HepG2 (cell line): Measurements from ENCODE around the gene SLC25A45. TPM values are rescaled to one million over a fixed set of nuclear protein-coding genes. Genes with fewer than 3 reads are reported as not detected.

Source experiments
- KDM5A ChIP-seq: fragments of 200-600 bp; sonication (generic); IDR thresholded peaks from 2 replicates; pipeline ENCODE4 v1.7.0; 2018; ENCODE audit warnings: antibody characterized with exemption, mild to moderate bottlenecking, low read length, borderline replicate concordance
- NR2F2 ChIP-seq: IDR thresholded peaks from 2 replicates; pipeline ENCODE4 v1.6.1; 2012; ENCODE audit warnings: low read depth, inconsistent platforms, borderline replicate concordance
- PTBP1 ChIP-seq: fragments of 200-400 bp; formaldehyde crosslinking; IDR thresholded peaks from 2 replicates; pipeline ENCODE4 v1.6.1; 2018; ENCODE audit warnings: low read length, low read depth; ENCODE audit not compliant: poor library complexity, severe bottlenecking
- SRY ChIP-seq: sonication (generic); formaldehyde crosslinking; IDR thresholded peaks from 2 replicates; pipeline ENCODE4 v1.8.0; 2022; ENCODE audit warnings: mild to moderate bottlenecking, missing genetic modification reagents
- polyA plus RNA-seq, 8 experiments: library from polyadenylated mRNA; depleted of rRNA in 3 of 8; stranded (reverse) in 7 of 8; unstranded in 1 of 8; fragments of >200 nt; fragmentation: Illumina TruSeq in 4 of 8; extraction: Trizol in 4 of 8; gene quantifications; 2 replicates each; pipeline versions ENCODE4 v1.2.1 to v1.2.3, GENCODE V29; 2011 to 2016; ENCODE audit warnings: low read depth in 4 of 8, missing spikeins in 1 of 8, mixed read lengths in 1 of 8; ENCODE audit not compliant: insufficient read depth in 1 of 8
- total RNA-seq, 5 experiments: library from RNA; depleted of rRNA; stranded (reverse); fragments of >200 nt; fragmentation: Illumina TruSeq; extraction: Trizol; gene quantifications; 2 replicates each; pipeline ENCODE4 v1.2.3, GENCODE V29; 2016; ENCODE audit warnings: low read depth in 1 of 5
- TF ChIP-seq, protein P1 (sequence below): sonication (generic); formaldehyde crosslinking; IDR thresholded peaks from 2 replicates; pipeline ENCODE4 v1.4.0; 2020; ENCODE audit warnings: mild to moderate bottlenecking, missing genetic modification reagents, borderline replicate concordance
- TF ChIP-seq, protein P2 (sequence below): sonication (generic); formaldehyde crosslinking; IDR thresholded peaks from 2 replicates; pipeline ENCODE4 v1.5.0; 2020; ENCODE audit warnings: mild to moderate bottlenecking, missing genetic modification reagents, borderline replicate concordance
- TF ChIP-seq, protein P3 (sequence below): sonication (generic); formaldehyde crosslinking; IDR thresholded peaks from 2 replicates; pipeline ENCODE4 v1.5.0; 2020; ENCODE audit warnings: mild to moderate bottlenecking, missing genetic modification reagents, borderline replicate concordance
- TF ChIP-seq, protein P4 (sequence below): sonication (generic); formaldehyde crosslinking; IDR thresholded peaks from 2 replicates; pipeline ENCODE4 v1.5.1; 2020; ENCODE audit warnings: mild to moderate bottlenecking, missing genetic modification reagents, moderate library complexity

The SLC25A45 gene
- total and polyA plus RNA-seq, 2 of the 13 experiments (the other 11 are each of a cell fraction or from before 2014, with no cell fraction given), result 1.2 to 3.4 TPM

DNA sequence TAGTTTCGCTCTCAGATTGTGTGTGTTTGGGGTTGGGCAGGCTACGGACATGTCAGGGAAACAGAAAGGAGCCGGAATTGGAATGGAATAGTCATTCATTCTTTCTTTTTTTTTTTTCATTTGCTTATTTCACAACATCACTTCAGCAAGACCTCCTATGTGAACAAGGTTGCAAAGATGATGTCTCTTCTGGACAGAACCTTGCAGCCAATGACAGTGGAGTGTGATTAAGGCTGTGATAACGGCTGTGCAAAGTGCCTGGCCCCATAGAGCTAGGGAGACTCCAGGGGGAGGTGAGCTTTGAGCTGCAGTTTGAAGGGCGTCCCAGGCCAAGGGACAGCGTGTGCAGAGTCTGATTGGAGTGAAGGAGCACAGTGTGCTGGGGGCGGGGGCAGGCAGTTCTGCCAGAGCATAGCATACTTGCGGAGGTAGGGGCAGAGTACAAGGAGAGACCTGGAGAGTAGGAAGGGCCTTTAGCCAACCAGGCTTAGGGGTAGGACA lies 24.5 kb downstream of the SLC25A45 start (continued):
- TF ChIP-seq, protein P1, sequence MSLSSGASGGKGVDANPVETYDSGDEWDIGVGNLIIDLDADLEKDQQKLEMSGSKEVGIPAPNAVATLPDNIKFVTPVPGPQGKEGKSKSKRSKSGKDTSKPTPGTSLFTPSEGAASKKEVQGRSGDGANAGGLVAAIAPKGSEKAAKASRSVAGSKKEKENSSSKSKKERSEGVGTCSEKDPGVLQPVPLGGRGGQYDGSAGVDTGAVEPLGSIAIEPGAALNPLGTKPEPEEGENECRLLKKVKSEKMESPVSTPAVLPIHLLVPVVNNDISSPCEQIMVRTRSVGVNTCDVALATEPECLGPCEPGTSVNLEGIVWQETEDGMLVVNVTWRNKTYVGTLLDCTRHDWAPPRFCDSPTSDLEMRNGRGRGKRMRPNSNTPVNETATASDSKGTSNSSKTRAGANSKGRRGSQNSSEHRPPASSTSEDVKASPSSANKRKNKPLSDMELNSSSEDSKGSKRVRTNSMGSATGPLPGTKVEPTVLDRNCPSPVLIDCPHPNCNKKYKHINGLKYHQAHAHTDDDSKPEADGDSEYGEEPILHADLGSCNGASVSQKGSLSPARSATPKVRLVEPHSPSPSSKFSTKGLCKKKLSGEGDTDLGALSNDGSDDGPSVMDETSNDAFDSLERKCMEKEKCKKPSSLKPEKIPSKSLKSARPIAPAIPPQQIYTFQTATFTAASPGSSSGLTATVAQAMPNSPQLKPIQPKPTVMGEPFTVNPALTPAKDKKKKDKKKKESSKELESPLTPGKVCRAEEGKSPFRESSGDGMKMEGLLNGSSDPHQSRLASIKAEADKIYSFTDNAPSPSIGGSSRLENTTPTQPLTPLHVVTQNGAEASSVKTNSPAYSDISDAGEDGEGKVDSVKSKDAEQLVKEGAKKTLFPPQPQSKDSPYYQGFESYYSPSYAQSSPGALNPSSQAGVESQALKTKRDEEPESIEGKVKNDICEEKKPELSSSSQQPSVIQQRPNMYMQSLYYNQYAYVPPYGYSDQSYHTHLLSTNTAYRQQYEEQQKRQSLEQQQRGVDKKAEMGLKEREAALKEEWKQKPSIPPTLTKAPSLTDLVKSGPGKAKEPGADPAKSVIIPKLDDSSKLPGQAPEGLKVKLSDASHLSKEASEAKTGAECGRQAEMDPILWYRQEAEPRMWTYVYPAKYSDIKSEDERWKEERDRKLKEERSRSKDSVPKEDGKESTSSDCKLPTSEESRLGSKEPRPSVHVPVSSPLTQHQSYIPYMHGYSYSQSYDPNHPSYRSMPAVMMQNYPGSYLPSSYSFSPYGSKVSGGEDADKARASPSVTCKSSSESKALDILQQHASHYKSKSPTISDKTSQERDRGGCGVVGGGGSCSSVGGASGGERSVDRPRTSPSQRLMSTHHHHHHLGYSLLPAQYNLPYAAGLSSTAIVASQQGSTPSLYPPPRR (CRISPR knock-in tag), result no peak
- TF ChIP-seq KDM5A (no peak), SRY (CRISPR knock-in tag) (no peak), PTBP1 (no peak), NR2F2 (no peak; the same call in 1 of the 2 replicates)
- TF ChIP-seq, protein P2, sequence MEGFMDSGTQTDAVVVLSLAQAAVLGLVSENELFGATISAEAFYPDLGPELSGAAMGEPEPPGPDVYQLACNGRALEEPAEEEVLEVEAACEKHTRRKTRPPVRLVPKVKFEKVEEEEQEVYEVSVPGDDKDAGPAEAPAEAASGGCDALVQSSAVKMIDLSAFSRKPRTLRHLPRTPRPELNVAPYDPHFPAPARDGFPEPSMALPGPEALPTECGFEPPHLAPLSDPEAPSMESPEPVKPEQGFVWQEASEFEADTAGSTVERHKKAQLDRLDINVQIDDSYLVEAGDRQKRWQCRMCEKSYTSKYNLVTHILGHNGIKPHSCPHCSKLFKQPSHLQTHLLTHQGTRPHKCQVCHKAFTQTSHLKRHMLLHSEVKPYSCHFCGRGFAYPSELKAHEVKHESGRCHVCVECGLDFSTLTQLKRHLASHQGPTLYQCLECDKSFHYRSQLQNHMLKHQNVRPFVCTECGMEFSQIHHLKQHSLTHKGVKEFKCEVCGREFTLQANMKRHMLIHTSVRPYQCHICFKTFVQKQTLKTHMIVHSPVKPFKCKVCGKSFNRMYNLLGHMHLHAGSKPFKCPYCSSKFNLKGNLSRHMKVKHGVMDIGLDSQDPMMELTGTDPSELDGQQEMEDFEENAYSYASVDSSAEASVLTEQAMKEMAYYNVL (CRISPR knock-in tag), result peak; percentile 38; the same call in 1 of the 2 replicates
- TF ChIP-seq, protein P3, sequence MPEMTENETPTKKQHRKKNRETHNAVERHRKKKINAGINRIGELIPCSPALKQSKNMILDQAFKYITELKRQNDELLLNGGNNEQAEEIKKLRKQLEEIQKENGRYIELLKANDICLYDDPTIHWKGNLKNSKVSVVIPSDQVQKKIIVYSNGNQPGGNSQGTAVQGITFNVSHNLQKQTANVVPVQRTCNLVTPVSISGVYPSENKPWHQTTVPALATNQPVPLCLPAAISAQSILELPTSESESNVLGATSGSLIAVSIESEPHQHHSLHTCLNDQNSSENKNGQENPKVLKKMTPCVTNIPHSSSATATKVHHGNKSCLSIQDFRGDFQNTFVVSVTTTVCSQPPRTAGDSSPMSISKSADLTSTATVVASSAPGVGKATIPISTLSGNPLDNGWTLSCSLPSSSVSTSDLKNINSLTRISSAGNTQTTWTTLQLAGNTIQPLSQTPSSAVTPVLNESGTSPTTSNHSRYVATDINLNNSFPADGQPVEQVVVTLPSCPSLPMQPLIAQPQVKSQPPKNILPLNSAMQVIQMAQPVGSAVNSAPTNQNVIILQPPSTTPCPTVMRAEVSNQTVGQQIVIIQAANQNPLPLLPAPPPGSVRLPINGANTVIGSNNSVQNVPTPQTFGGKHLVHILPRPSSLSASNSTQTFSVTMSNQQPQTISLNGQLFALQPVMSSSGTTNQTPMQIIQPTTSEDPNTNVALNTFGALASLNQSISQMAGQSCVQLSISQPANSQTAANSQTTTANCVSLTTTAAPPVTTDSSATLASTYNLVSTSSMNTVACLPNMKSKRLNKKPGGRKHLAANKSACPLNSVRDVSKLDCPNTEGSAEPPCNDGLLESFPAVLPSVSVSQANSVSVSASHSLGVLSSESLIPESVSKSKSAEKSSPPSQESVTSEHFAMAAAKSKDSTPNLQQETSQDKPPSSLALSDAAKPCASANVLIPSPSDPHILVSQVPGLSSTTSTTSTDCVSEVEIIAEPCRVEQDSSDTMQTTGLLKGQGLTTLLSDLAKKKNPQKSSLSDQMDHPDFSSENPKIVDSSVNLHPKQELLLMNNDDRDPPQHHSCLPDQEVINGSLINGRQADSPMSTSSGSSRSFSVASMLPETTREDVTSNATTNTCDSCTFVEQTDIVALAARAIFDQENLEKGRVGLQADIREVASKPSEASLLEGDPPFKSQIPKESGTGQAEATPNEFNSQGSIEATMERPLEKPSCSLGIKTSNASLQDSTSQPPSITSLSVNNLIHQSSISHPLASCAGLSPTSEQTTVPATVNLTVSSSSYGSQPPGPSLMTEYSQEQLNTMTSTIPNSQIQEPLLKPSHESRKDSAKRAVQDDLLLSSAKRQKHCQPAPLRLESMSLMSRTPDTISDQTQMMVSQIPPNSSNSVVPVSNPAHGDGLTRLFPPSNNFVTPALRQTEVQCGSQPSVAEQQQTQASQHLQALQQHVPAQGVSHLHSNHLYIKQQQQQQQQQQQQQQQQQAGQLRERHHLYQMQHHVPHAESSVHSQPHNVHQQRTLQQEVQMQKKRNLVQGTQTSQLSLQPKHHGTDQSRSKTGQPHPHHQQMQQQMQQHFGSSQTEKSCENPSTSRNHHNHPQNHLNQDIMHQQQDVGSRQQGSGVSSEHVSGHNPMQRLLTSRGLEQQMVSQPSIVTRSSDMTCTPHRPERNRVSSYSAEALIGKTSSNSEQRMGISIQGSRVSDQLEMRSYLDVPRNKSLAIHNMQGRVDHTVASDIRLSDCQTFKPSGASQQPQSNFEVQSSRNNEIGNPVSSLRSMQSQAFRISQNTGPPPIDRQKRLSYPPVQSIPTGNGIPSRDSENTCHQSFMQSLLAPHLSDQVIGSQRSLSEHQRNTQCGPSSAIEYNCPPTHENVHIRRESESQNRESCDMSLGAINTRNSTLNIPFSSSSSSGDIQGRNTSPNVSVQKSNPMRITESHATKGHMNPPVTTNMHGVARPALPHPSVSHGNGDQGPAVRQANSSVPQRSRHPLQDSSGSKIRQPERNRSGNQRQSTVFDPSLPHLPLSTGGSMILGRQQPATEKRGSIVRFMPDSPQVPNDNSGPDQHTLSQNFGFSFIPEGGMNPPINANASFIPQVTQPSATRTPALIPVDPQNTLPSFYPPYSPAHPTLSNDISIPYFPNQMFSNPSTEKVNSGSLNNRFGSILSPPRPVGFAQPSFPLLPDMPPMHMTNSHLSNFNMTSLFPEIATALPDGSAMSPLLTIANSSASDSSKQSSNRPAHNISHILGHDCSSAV (CRISPR knock-in tag), result no peak
- TF ChIP-seq, protein P4, sequence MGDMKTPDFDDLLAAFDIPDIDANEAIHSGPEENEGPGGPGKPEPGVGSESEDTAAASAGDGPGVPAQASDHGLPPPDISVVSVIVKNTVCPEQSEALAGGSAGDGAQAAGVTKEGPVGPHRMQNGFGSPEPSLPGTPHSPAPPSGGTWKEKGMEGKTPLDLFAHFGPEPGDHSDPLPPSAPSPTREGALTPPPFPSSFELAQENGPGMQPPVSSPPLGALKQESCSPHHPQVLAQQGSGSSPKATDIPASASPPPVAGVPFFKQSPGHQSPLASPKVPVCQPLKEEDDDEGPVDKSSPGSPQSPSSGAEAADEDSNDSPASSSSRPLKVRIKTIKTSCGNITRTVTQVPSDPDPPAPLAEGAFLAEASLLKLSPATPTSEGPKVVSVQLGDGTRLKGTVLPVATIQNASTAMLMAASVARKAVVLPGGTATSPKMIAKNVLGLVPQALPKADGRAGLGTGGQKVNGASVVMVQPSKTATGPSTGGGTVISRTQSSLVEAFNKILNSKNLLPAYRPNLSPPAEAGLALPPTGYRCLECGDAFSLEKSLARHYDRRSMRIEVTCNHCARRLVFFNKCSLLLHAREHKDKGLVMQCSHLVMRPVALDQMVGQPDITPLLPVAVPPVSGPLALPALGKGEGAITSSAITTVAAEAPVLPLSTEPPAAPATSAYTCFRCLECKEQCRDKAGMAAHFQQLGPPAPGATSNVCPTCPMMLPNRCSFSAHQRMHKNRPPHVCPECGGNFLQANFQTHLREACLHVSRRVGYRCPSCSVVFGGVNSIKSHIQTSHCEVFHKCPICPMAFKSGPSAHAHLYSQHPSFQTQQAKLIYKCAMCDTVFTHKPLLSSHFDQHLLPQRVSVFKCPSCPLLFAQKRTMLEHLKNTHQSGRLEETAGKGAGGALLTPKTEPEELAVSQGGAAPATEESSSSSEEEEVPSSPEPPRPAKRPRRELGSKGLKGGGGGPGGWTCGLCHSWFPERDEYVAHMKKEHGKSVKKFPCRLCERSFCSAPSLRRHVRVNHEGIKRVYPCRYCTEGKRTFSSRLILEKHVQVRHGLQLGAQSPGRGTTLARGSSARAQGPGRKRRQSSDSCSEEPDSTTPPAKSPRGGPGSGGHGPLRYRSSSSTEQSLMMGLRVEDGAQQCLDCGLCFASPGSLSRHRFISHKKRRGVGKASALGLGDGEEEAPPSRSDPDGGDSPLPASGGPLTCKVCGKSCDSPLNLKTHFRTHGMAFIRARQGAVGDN (CRISPR knock-in tag), result peak; percentile 77
